ENCODE measurements around the gene CYTH1.

CYTH1 gene

GRCh38 chr17:78818152-78818846 lies 36.2 kb upstream of the CYTH1 start:
- TF ChIP-seq, protein P1, sequence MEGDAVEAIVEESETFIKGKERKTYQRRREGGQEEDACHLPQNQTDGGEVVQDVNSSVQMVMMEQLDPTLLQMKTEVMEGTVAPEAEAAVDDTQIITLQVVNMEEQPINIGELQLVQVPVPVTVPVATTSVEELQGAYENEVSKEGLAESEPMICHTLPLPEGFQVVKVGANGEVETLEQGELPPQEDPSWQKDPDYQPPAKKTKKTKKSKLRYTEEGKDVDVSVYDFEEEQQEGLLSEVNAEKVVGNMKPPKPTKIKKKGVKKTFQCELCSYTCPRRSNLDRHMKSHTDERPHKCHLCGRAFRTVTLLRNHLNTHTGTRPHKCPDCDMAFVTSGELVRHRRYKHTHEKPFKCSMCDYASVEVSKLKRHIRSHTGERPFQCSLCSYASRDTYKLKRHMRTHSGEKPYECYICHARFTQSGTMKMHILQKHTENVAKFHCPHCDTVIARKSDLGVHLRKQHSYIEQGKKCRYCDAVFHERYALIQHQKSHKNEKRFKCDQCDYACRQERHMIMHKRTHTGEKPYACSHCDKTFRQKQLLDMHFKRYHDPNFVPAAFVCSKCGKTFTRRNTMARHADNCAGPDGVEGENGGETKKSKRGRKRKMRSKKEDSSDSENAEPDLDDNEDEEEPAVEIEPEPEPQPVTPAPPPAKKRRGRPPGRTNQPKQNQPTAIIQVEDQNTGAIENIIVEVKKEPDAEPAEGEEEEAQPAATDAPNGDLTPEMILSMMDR (IDR thresholded peaks at IDR 0.05; ENCODE audit: low read depth, low read length): no peak
- no peak for DNase-seq (ENCODE audit: extremely low read depth, low read depth)

- no peak for DNase-seq (ENCODE audit: extremely low read depth, low read depth)
- TF ChIP-seq, protein P1 (IDR thresholded peaks at IDR 0.05; ENCODE audit: low read depth, low read length): no peak
These were observed 35.0 kb upstream of the CYTH1 start for GRCh38 chr17:78817123-78817522.

- DNase-seq (ENCODE audit: extremely low read depth, low read depth): no peak
- TF ChIP-seq, protein P1 (IDR thresholded peaks at IDR 0.05; ENCODE audit: low read depth, low read length): no peak
These were observed 33.6 kb upstream of the CYTH1 start for GRCh38 chr17:78815696-78816095.

GRCh38 chr17:78812855-78813254 lies 30.8 kb upstream of the CYTH1 start:
- no peak for DNase-seq (ENCODE audit: extremely low read depth, low read depth)
- TF ChIP-seq, protein P1 (IDR thresholded peaks at IDR 0.05; ENCODE audit: low read depth, low read length): no peak

GRCh38 chr17:78808163-78808562 lies 26.1 kb upstream of the CYTH1 start:
- TF ChIP-seq, protein P1 (IDR thresholded peaks at IDR 0.05; ENCODE audit: low read depth, low read length): no peak
- DNase-seq (ENCODE audit: extremely low read depth, low read depth): no peak

DNA sequence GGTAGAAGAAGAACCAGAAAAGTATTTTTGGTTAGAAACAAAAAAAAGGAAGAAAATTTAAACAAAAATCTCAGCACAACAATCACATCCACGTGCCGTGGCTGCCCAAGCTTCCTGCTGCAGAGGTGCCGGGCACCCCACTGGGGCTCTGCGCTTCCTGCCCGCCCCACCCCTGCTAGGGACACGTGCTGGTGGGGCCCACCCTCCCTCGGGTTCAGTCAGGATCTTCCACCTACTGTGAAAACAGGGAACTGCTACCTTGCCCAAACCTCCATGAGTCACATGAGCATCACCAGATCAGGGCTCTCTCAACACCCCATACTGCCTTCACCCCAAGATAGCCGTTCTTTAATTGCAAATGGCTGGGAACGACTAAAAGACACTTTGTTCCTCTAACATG lies 24.4 kb upstream of the CYTH1 start:
- TF ChIP-seq, protein P1 (IDR thresholded peaks at IDR 0.05; ENCODE audit: low read depth, low read length): no peak
- DNase-seq (ENCODE audit: extremely low read depth, low read depth): no peak

DNA sequence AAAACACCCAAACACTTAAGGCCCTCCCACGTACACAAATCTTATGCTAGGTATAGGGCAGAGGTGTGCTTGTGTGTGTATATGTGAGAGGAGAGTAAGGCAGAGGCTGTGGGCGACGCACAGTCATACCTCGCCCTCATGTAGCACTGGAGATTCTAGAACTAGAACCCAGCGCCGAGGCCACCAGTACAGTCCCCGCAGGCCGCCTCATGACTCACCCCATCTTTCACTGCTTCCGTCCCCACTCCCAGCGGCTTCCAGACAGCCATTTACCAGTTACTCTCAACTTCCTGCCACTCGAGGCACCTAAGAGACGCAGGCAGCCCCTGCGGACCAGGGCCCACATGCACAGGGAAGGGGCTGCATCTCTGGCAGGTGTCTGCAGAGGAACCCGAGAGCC lies 23.2 kb upstream of the CYTH1 start:
- no peak for DNase-seq (ENCODE audit: extremely low read depth, low read depth)
- TF ChIP-seq, protein P1 (IDR thresholded peaks at IDR 0.05; ENCODE audit: low read depth, low read length): no peak

Data from AG09319 (cell line).